Amniotic epithelial cell (primary cell): ENCODE data around the gene TMEM167B.
"Not testable (repeated sequence)": the region's sequence is repeated elsewhere in the genome, so short reads cannot be mapped to it uniquely, and the experiment has no call there.

Experiments used
- DNase-seq: peaks from one replicate; pipeline ENCODE4 v3.0.0-alpha.2; 2010; ENCODE audit warnings: low read depth

The TMEM167B gene

DNA sequence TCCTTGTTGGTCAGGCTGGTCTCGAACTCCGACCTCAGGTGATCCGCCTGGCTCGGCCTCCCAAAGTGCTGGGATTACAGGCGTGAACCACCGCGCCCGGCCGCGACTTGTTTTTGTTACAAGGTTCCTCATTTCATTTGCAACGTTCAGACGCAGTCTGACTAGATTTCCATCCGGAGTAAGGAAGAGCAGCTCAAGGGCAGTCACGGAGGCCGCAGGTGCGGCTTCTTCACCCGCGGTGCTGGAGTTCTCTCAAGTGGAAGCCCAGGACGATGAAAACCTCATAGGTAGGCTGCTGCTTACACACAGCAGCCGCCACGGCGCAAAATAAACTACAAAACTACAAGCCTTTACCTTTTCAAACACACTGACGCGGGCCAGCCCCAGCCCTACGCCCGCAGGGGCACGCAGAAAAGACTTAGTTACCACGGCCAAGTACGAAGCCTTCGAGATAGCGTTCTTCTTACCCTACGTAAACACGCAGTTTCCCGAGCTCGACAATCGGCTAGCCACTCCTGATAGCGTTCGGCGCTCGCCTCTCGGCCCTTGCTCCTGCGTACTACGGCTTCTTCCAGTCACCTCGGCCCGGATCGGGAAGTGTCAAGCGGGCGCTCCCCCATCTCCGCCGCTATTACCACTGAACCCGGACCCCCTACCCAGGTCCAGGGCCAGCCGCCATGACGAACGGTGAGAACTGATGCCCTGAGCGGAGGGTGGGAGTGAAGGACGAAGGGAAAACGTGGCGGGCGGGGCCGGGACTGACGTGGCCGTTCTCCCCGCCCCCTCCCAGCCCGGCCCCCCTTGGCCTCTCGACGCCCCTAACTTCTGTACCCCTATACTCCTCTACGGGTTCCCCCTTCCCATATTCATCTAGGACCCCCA lies at the start of gene TMEM167B:
TSS of gene TMEM167B (plus strand) at position 569 of the 882 bp plus-strand sequence. CDS start at position 678, 109 bp downstream.
- peak; percentile 97 for DNase-seq

DNA sequence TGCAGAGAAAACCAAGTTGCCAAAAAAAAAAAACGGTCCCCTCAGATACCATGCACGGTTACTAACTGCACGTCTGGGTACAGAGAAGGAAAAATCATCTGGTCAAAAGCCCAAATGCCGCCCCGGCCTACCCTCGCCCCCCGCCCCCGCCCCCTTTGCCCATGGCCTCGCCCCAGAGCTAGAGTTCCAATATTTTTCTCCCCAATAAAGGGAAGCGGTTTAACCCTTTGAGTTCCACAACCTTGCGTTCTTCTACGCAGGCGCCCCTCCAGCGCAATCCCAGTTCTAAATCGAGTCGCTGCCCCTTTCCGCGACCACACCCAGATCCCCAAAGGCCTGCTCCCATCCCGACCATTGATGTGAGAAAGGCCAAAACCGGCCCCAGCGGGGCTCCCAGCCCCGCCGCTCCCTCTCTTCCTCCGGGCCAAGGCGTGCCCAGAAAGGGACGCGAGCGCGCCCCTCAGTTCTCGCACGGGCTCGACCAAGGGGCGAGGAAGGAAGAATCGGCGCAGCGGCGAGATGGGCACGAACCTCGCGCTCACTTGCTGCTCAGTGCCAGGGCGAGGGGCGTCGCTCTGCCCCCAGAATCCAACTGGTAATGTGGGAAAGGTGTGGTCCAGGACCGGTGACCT lies 49.5 kb upstream of the TMEM167B start:
- no peak for DNase-seq

DNA sequence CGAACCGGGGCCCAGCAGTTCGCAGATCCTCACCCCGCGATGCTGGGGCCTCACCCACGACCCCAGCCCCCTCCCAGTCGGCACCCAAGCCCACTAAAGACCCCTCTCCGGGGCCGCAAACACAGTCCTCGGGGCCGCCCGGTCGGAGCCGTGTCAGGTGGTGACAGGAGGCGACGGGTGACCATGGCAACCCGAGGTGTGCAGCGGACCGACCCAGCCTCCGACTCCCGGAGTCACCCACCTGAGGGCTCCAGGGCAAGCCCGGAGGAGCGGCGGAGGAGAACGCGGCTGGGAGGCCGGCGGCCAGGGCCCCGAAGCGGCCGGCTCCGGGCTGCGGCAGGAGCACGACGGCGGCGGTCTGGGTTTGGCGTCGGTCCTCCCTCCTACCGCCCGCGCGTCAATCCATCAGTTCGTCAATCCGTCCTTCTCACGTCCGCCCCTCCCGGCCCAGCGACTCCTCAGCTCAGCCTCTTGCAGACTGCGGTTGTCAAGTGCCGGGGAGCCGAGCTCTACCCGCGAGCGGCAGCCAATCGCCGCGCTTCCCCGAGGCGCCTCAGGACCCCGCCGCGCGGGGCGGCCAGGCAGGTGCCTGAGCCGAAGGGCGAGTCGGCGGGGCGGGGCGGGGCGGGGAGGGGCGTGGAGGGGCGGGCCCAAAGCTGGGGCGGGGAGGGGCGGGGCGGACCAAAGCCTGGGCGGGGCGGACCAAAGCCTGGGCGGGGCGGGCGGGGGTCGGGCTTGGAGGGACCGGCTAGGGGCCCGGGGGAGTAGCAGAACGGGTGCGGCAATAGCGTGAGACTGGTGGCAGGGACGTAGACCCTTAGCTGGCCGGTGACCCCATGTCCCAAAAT lies 48.7 kb upstream of the TMEM167B start, which contains the start of gene WDR47:
TSS of gene WDR47 (minus strand) at position 482 of the 848 bp plus-strand sequence. CDS start 18,590 bp downstream, outside the sequence.
- peak; percentile 93 for DNase-seq

DNA sequence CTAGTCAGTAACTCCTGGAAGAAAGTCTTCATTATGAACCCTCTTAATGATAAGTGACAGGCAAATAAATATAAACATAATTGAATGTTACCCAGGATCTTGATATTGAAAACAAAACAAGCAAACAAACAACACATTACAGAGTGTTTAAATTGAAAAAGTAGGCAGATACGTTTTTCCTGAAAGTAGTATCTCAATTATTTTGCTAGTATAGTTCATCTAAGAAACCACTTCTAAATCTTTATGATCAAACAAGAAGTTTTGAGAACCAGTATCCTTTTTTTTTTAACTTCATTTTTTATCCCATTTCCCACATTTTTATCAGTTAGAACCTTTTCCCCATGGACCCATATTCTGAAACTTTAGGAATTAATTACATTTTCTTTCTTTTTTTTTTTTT lies 45.0 kb upstream of the TMEM167B start:
- DNase-seq = no peak

DNA sequence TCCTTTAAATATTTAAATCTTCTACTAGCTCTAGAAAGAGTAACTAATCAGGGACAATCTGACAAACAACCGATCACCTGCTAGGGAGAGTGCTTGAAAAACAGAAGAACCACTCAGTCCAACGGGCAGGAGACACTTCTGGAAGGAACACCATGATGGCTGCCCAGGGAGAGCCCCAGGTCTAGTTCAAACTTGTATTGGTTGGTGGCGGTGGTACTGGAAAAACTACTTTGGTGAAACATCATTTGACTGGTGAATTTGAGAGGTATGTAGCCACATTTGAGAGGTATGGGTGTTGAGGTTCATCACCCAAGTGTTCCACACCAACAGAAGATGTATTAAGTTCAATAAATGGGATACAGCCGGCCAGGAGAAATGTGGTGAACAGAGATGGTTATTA lies 43.9 kb upstream of the TMEM167B start:
- no peak for DNase-seq

DNA sequence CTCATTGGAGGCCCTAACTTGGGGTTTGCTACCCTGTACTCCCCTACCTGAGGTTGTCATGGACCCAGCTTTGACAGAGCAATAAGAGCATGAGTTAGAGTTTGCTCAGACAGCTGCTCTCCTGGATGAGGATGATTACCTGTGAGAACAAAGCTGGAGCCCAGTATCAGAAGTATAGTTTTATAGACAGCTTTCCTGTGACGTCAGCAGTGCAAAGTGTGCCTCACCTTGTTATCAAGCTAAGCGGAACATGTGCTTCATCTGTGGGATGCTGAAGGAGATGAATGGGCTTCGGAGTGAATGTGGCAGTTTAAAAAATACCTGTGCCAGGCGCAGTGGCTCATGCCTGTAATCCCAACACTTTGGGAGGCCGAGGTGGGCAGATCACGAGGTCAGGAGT lies 43.2 kb upstream of the TMEM167B start:
- no peak for DNase-seq

DNA sequence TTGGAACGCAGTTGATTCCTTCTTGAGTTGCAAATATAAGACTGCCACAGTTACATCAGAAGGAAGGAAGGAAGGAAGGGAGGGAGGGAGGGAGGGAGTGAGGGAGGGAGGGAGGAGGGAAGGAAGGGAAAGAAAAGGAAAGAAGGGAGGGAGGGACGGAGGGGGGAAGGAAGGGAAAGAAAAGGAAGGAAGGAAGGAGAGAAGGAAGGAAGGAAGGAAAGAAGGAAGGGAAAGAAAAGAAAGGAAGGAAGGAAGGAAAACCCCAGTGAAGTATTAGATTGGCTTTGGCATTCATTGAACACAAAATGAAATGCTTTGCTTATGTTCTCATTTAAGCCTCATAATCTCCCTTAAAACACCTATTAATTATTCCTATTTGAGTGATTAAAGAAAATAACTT lies 42.2 kb upstream of the TMEM167B start:
- no peak for DNase-seq

DNA sequence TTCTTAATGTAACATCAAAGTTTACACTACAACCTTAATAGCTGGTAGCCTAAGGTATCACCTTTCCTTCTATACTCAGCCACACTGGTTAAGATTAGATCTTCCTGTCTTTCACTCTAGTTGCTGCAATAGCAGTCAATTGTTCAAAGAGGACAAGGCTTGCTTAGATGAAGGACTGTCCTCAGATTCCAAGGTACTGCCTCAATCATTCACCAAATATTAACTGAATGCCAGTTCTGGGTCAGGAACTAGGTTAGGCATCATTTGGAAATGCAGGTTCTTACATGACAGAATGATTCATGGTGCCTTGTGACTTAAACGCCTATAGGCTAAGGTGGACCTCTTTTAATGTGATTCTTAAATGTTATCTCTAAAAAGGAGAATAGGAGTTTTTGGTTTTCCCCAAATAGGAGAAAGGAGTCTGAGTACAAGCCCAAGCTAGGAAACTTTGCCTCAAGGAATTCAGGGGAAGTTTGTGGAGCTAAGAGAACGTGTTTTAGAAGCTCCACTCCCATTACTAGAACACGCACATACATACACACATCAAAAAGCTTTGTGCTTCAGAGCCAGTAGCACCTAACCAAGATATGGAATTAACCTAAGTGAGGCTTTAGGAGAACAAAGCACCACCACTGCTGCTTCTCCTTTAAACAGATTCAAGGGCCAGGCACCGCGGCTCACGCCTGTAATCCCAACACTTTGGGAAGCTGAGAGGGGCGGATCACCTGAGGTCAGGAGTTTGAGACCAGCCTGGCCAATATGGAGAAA lies 40.2 kb upstream of the TMEM167B start:
- no peak for DNase-seq

DNA sequence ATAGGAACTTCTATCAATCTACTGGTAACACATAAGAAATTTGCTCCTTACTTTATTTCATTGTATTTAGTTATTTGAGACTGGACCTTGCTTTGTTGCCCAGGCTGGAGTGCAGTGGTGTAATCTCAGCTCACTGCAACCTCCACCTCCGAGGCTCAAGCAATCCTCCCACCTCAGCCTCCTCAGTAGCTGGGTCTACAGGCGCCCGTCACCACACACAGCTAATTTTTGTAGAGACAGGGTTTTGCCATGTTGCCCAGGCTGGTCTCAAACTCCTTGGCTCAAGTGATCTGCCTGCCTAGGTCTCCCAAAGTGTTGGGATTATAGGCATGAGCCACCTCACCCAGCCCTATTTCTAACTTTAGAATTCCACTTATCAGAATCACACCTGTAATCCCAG lies 38.4 kb upstream of the TMEM167B start:
- not testable (repeated sequence) for DNase-seq

DNA sequence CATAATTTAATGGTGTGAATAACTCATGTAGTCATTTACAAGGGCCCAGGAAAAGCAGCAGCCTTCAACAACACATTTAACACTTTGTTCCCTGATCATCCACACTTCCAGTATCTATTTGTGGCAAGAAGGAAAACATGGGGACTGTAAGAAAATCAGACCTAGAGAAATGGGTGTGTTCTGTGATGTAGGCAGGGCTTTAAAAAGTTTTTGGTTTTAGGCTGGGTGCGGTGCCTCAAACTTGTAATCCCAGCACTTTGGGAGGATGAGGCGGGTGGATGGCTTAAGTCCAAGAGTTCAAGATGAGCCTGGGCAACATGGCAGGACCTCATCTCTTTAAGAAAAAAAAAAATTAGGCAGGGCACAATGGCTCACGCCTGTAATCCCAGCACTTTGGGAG lies 34.5 kb upstream of the TMEM167B start:
- DNase-seq = no peak

DNA sequence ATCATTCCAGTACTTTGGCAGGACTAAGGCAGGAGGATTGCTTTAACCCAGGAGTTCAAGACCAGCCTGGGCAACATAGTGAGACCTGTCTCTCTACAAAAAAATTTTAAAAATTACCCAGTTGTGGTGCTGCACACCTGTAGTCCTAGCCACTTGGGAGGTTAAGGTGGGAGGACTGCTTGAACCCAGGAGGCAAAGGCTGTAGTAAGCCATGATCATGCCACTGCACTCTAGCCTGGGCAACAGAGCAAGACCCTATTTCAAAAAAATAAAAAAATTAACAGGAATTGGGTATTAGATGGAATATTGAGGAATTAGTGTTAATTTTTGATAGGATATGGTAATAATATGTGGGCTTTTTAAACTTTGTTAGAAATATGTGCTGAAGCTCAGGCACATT lies 31.5 kb upstream of the TMEM167B start:
- DNase-seq = no peak

DNA sequence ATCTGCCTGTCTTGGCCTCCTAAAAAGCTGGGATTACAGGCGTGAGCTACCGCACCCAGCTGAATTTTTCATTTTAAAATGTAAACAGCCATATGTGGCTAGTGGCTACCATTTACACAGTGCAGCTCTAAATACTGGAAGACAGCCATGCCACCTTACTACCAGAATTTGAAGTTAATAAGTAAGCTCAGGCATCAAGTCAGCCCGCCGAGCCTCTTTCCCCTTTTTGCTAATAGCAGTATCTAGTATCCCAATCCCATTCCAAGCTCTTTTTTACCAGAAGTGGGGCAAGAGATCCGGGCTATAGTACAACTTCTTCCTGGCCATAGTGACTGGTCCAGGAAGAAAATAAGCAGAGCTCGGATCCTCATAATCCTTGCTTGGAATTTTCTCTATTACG lies 29.9 kb upstream of the TMEM167B start:
- DNase-seq = no peak

DNA sequence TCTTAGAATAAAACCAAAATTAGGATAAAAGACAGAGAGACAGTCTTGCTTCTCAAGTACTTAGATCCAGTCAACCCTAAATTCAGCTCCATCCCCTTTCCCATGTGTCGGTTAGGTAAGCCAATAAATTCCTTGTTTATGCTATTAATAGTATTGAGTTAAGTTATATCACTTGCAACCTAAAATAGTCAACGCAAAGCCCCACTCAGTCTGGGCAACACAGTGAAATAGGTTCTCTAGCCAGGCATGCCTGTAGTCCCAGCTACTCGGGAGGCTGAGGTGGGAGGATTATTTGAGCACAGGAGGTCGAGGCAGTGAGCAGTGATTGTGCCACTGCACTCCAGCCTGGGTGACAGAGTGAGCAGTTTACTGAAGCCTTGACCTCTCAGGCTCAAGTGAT lies 29.4 kb upstream of the TMEM167B start:
- DNase-seq = no peak

DNA sequence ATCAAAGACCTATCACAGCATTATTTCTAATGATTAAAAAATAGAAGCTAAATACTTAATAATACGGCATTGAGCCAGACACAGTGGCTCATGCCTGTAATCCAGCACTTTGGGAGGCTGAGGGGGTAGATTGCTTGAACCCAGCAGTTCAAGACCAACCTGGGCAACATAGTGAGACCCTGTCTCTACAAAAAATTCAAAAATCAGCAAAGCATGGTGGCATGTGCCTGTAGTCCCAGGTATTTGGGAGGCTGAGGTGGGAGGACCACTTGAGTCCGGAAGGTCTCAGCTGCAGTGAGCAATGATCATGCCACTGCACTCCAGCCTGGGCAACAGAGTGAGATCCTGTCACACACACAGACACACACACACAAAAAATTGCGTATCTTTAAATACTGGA lies 25.4 kb upstream of the TMEM167B start:
- no peak for DNase-seq

DNA sequence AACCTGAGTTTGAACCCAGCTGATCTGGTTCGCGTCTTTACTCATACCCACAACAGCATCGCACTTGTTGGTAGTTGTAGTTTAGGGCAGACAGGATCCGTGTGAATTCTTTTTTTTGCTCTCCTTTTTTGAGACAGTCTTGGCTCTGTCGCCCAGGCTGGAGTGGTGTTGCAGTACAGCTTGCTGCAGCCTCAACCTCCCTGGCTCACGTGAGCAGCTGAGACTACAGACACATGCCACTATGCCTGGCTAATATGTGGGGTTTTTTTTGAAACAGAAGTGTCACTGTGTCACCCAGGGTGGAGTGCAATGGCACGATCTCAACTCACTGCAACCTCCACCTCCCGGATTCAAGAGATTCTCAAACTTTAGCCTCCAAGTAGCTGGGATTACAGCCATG lies 22.7 kb upstream of the TMEM167B start:
- DNase-seq = no peak

DNA sequence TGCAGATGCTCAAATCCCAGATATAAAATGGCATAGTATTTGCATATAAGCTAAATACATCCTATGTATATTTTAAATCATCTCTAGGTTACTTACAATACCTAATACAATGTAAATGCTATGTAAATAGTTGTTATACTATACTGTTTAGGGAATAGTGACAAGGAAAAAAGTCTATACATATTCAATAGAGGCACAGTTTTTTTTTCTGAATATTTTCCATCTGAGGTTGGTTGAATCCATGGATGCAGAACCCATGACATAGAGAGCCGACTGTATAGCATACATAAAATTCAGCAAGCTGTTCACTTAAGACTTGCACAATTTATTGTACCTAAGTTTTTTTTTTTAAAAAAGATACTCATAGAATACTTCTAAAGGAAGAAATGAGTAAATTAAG lies 21.3 kb upstream of the TMEM167B start:
- DNase-seq = no peak

DNA sequence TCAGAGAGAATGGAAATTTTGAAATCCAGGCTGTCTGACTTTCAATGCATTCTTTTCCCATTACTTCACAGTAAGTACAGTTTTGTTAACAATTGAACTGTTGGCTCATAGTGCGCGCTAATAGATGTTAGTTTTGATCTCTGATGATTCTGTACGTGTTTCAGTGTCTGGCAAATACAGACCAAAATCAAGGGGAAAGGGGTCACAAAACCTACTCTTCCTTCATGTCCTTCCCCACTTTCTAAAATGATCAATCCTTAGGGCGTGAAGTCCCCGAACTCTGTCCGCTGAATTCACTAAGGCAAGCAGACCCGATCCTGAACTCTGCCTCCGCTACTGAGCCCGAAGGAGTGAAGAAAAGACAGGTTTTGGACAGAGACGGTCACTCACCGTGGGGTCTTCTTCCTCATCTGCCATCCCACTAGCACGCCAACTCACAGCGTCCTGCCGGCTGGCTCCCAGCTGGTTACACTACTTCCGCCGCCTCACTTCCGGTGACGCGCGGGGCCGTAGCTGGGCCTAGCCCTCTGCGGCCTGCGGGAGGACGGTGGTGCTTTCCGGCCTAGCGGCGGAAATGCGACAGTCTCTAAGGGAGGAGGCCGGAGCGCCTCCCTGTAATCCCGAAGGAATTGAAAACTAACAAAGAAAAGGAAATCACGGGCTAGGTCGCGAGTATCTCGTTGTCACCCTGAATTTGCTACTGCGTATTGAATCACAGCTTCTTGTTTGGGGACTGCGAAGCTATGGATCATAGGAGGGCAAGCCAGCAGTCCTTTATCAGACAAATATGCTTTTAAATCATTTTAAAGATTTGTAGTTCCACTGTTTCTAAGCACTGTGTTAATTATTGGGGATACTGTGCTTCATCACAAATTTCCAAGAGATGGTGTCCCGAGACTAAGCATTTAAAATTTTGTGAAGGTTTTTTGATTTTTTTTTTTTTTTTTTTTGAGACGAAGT lies 14.8 kb upstream of the TMEM167B start, which contains the start of gene TAF13:
TSS of gene TAF13 (minus strand) at position 473 of the 960 bp plus-strand sequence. CDS start at position 417, 56 bp downstream.
- peak; percentile 92 for DNase-seq

DNA sequence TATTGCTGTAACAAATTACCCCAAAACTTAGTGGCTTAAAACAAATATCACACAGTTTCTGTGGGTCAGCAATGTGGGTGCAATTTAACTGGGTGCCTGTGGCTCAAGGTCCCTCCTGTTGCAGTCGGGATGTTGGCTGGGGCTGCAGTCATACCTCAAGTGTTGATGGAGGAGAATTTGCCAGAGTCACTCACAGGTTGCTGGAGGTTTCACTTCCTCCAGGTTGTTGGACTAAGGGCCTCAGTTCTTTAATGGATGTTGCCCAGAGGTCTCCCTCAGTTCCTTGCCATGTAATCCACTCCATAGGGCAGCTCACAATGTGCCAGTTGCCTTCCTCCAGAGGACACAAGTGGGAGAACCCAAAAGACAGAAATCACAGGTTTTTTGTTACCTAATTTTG lies 12.2 kb upstream of the TMEM167B start:
- DNase-seq = no peak

DNA sequence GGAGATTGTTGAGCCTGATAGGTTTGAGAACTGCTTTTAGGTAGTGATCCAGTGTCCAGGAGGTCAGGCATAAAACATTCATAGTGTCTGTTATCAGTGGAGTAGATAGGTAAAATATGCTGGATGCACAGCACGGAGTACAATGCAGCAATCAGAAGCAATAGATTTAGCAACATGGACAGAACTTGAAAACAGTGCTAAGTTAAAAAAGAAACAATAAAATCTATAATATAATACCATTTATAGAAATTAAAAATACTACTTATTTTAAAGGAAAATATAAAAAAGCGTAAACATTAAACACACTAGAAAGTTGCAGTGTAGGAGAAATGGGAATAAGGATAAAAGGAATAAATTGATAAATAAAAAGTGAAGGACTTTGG lies 11.3 kb upstream of the TMEM167B start:
- no peak for DNase-seq

DNA sequence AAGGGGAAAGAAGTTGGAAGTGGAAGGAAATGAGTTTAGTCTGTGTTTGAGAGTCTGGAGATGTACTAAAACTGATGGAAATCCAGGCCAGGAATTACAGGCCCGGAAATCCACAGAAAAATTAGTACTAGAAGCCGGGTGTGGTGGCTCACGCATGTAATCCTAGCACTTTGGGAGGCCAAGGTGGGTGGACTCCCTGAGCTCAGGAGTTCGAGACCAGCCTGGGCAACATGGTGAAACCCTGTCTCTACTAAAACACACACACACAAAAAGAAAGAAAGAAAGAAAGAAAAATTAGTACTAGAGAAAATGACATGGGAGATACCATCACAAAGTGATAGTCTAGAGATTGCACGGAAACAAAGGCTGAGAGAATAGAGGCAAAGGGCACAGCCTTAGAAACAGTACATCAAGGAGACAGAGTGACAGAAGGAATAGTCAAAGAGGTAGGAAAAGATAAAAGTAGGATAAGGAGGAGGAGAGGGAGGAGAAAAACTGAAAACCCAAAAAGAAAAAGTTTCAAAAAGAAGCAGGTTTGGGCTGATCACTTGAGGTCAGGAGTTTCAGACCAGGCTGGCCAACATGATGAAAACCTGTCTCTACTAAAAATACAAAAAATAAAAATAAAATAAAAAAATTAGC lies 10.0 kb upstream of the TMEM167B start:
- DNase-seq = no peak
